ENCODE measurements around the gene GSK3A.

GRCh38 chr19:42288387-42288786, 46.0 kb upstream of the GSK3A start:
- TF ChIP-seq GATA2 (IDR thresholded peaks at IDR 0.05; ENCODE audit: low read depth, low read length) (no peak), GATA3 (IDR thresholded peaks at IDR 0.05; ENCODE audit: low read depth, low read length) (no peak)

Data from SH-SY5Y (cell line).